ENCODE data around the gene BBS9.
"Not testable (repeated sequence)": the region's sequence is repeated elsewhere in the genome, so short reads cannot be mapped to it uniquely, and the experiment has no call there.

The BBS9 gene

GRCh38 chr7:33196221-33196620 lies 66.9 kb downstream of the BBS9 start:
- no peak for DNase-seq (ENCODE audit: low spot score)

GRCh38 chr7:33200282-33200681 lies 70.9 kb downstream of the BBS9 start:
- no peak for DNase-seq (ENCODE audit: low spot score)

- DNase-seq (ENCODE audit: low spot score): no peak
These were observed 72.5 kb downstream of the BBS9 start for GRCh38 chr7:33201821-33202220.

GRCh38 chr7:33210958-33211357 lies 81.6 kb downstream of the BBS9 start:
- DNase-seq (ENCODE audit: low spot score): no peak

- no peak for DNase-seq (ENCODE audit: low spot score)
These were observed 82.8 kb downstream of the BBS9 start for GRCh38 chr7:33212144-33212543.

- DNase-seq (ENCODE audit: low spot score): no peak
These were observed 86.6 kb downstream of the BBS9 start for GRCh38 chr7:33215992-33216391.

GRCh38 chr7:33217595-33217994 lies 88.2 kb downstream of the BBS9 start:
- DNase-seq (ENCODE audit: low spot score): no peak

GRCh38 chr7:33218841-33219535 lies 89.6 kb downstream of the BBS9 start:
- not testable (repeated sequence) for DNase-seq (ENCODE audit: low spot score)

GRCh38 chr7:33220231-33220630 lies 90.9 kb downstream of the BBS9 start:
- DNase-seq (ENCODE audit: low spot score): no peak

GRCh38 chr7:33221390-33221789 lies 92.0 kb downstream of the BBS9 start:
- DNase-seq (ENCODE audit: low spot score): no peak

- DNase-seq (ENCODE audit: low spot score): no peak
These were observed 103.3 kb downstream of the BBS9 start for GRCh38 chr7:33232632-33233145.

GRCh38 chr7:33233659-33234058 lies 104.3 kb downstream of the BBS9 start:
- no peak for DNase-seq (ENCODE audit: low spot score)

- DNase-seq (ENCODE audit: low spot score): no peak
These were observed 107.7 kb downstream of the BBS9 start for GRCh38 chr7:33237036-33237435.

- no peak for DNase-seq (ENCODE audit: low spot score)
These were observed 114.0 kb downstream of the BBS9 start for GRCh38 chr7:33243319-33243881.

- DNase-seq (ENCODE audit: low spot score): no peak
These were observed 119.3 kb downstream of the BBS9 start for GRCh38 chr7:33248671-33249070.

GRCh38 chr7:33250421-33250871 lies 121.1 kb downstream of the BBS9 start:
- no peak for DNase-seq (ENCODE audit: low spot score)

GRCh38 chr7:33251301-33251700 lies 121.9 kb downstream of the BBS9 start:
- no peak for DNase-seq (ENCODE audit: low spot score)

- no peak for DNase-seq (ENCODE audit: low spot score)
These were observed 129.2 kb downstream of the BBS9 start for GRCh38 chr7:33258491-33258951.

GRCh38 chr7:33261585-33261984 lies 132.2 kb downstream of the BBS9 start:
- no peak for DNase-seq (ENCODE audit: low spot score)

GRCh38 chr7:33262476-33262875 lies 133.1 kb downstream of the BBS9 start:
- no peak for DNase-seq (ENCODE audit: low spot score)

GRCh38 chr7:33271839-33272371 lies 142.5 kb downstream of the BBS9 start:
- DNase-seq (ENCODE audit: low spot score): not testable (repeated sequence)

- no peak for DNase-seq (ENCODE audit: low spot score)
These were observed 144.0 kb downstream of the BBS9 start for GRCh38 chr7:33273356-33273755.

GRCh38 chr7:33276325-33276724 lies 147.0 kb downstream of the BBS9 start:
- DNase-seq (ENCODE audit: low spot score): no peak
